Skeletal muscle cell (primary cell): ENCODE measurements around the gene PRRT2.
A peak's percentile ranks its signal among the peaks of the same experiment; 100 is the strongest.

Experiments
- DNase-seq: peaks from one replicate; pipeline ENCODE4 v3.0.0-alpha.2; 2010; ENCODE audit warnings: low read depth
- H3K4me3 ChIP-seq: 2 replicates; pipeline ENCODE4 v1.5.1; 2011; ENCODE audit warnings: low read depth, mild to moderate bottlenecking, control low read depth, low read length, moderate library complexity

PRRT2 gene

GRCh38 chr16:29852654-29853053, 40.7 kb downstream of the PRRT2 start:
- DNase-seq = peak; percentile 33

GRCh38 chr16:29854520-29855100, 42.6 kb downstream of the PRRT2 start:
- DNase-seq = no peak
- no peak overlapping the region for H3K4me3 ChIP-seq

More at GRCh38 chr16:29852654-29853053, 40.7 kb downstream of the PRRT2 start:
- no peak overlapping the region for H3K4me3 ChIP-seq

- DNase-seq = peak; percentile 37
- H3K4me3 ChIP-seq = no peak overlapping the region
Observed at GRCh38 chr16:29857133-29857760, 45.3 kb downstream of the PRRT2 start.

GRCh38 chr16:29858149-29858849, 46.3 kb downstream of the PRRT2 start:
- no peak for DNase-seq
- no peak overlapping the region for H3K4me3 ChIP-seq

DNA sequence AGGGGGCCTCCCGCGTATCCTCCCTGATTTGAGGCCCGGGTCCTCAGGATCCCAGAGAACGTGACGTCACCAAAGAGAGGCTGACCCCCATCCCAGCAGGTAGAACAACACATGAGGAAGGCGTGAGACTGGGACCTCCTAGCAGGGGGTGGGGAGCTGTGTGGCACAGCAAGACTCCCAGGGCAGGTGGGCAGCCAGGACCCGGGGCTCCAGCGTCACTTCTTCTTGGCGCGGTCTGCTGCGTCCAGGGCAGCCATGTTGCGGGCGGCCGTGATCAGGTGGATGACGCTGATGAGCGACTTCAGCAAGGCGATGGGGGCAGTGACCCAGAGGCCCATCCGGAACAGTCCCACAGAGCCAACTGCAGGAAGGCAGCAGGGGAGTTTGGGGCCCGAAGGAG, 47.0 kb downstream of the PRRT2 start:
- DNase-seq = no peak

GRCh38 chr16:29860218-29860617, 48.2 kb downstream of the PRRT2 start:
- DNase-seq = no peak
- H3K4me3 ChIP-seq = no peak overlapping the region

More for the DNA sequence above, 47.0 kb downstream of the PRRT2 start:
- no peak overlapping the region for H3K4me3 ChIP-seq

DNA sequence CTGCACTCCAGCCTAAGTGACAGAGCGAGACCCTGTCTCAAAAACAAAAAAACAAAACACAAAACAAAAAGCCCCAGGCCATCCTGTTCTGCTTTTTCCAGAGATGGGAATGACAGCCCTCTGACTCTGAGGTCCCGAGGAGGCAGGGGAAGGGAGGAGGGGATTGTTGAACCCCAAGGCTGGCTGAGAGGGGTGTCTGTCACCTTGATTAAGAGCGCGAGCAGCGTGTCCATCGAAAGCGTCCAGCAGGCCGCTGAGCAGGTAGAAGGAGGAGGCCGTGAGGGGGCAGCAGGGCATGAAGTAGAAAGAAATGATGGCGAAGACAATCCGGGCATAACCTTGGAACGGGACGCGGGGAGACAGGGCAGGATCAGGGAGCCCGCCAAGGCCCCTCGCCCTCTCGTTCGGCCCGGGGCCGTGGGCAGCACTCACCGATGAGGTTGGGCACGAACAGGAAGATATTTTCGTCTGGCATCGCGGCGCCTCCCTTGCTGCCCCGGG, 50.4 kb downstream of the PRRT2 start:
- H3K4me3 ChIP-seq = peak overlapping the region; percentile 84
- no peak for DNase-seq

DNA sequence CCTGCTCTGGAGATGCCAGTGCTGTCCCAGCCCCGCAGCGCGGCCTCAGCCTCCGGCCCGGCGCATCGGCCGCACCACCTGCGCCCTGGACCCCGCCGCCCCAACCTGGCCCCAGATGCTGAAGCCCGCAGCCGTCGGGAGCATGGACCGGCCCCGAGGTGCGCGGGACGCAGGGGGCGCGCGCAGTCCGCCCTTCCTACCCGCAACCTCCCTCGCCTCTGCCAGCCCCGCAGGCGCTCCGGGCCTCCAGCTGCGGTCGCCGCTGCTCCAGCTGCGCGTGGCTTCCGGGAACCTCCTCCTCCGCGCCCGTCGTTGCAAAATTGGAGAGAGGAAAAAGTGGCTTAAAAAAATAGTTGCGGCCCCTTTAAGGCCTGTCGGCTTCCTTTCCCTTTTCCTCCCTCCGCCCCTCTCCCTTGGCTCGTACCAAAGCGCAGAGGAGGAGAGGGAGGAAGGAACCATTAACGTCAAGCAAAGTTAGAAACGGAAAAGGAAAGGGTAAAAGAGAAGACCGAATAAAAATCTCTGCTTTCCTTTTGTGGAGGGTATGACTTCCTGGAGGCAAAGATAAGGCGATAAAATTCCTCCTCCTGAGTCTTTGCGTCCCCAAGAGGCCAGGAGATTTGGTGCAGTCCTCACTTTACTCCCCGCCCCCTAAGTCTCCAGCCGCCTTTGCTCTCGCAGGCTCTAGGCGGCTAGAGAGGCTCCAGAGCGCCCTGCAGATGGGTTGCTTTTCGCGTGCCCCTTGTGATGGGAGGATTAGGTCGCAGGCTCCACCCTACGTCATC, 51.1 kb downstream of the PRRT2 start, which contains the start of gene CDIPT:
Gene CDIPT, minus strand, starts transcription at position 343 of the 785 bp plus-strand sequence. CDS start 369 bp downstream, outside the sequence.
- peak; percentile 90 for DNase-seq
- peak within 1 kb of the TSS; percentile 84 for H3K4me3 ChIP-seq

GRCh38 chr16:29863669-29863984, 51.6 kb downstream of the PRRT2 start:
- no peak for DNase-seq
- H3K4me3 ChIP-seq = peak overlapping the region; percentile 84

- H3K4me3 ChIP-seq = no peak overlapping the region
- DNase-seq = no peak
Observed at GRCh38 chr16:29864205-29864604, 52.2 kb downstream of the PRRT2 start.
